GM12878 (cell line): Measurements from ENCODE around the gene FEV. TPM values are rescaled to one million over a fixed set of nuclear protein-coding genes. Genes with fewer than 3 reads are reported as not detected.

Experiments
- ATAC-seq: fragments of 200-7000 bp; cut with Tn5 transposase; 3 replicates; pipeline ENCODE4 v1.9.1; 2020; ENCODE audit warnings: mild to moderate bottlenecking, moderate library complexity
- BruUV-seq: library from RNA; stranded (reverse); fragments of 400-500 nt; replicated peaks from 2 replicates; lab custom pipeline; 2021; lab: Mats Ljungman, UMichigan
- CTCF ChIA-PET: fragments of 300-600 bp; sonication (Branson Sonifier 250); formaldehyde crosslinking; extraction: SDS; loops from one replicate; lab custom pipeline; 2021; ENCODE audit warnings: inconsistent platforms; lab: Yijun Ruan, JAX
- POLR2A ChIA-PET: fragments of 350-600 bp; formaldehyde crosslinking; extraction: SDS; loops from one replicate; lab custom pipeline; 2021; ENCODE audit warnings: inconsistent platforms; lab: Charles Lee
- RAD21 ChIA-PET: fragments of 300-600 bp; sonication (Branson Sonifier 250); formaldehyde crosslinking; loops from one replicate; lab custom pipeline; 2023; ENCODE audit warnings: antibody characterized with exemption; ENCODE audit not compliant: unreplicated experiment; lab: Charles Lee
- SMC1A ChIA-PET: fragments of 300-600 bp; sonication (Branson Sonifier 250); formaldehyde crosslinking; loops from one replicate; lab custom pipeline; 2023; ENCODE audit not compliant: unreplicated experiment, uncharacterized antibody; lab: Charles Lee
- DNase-seq: peaks from one replicate; pipeline ENCODE4 v3.0.0-alpha.2; 2011; ENCODE audit warnings: low read depth, low spot score
- FAIRE-seq: peaks from 3 replicates; lab custom pipeline; 2011; peaks lifted over from hg19 to GRCh38; lab: Jason Lieb, UNC
- H2AFZ ChIP-seq: 2 replicates; pipeline ENCODE4 v1.6.0; 2011; ENCODE audit warnings: low read depth, low read length, control low read depth; ENCODE audit not compliant: control insufficient read depth
- H3K27ac ChIP-seq: 2 replicates; pipeline ENCODE4 v1.5.1; 2011; ENCODE audit warnings: control low read depth; ENCODE audit not compliant: control insufficient read depth, insufficient read depth
- H3K27me3 ChIP-seq, 2 experiments: replicated peaks in 1 of 2; 2 replicates each; pipeline versions ENCODE4 v1.6.0 to v1.6.1; 2011; ENCODE audit warnings: low read length in 1 of 2; ENCODE audit not compliant: control insufficient read depth in 2 of 2, insufficient read depth in 2 of 2
- H3K36me3 ChIP-seq, 2 experiments: 2 replicates each; pipeline ENCODE4 v1.5.1; 2011; ENCODE audit warnings: low read length in 1 of 2; ENCODE audit not compliant: control insufficient read depth in 2 of 2, insufficient read depth in 2 of 2
- H3K4me1 ChIP-seq: 2 replicates; pipeline ENCODE4 v1.6.1; 2011; ENCODE audit warnings: mild to moderate bottlenecking, low read length, moderate library complexity, mixed read lengths; ENCODE audit not compliant: control insufficient read depth, insufficient read depth
- H3K4me2 ChIP-seq: 2 replicates; pipeline ENCODE4 v1.6.0; 2011; ENCODE audit warnings: control low read depth; ENCODE audit not compliant: control insufficient read depth, insufficient read depth
- H3K4me3 ChIP-seq: fragments of 200-600 bp; sonication (generic); 2 replicates; pipeline ENCODE4 v1.5.1; 2016
- H3K79me2 ChIP-seq: 2 replicates; pipeline ENCODE4 v1.6.0; 2011; ENCODE audit warnings: low read length; ENCODE audit not compliant: control insufficient read depth, insufficient read depth
- H3K9ac ChIP-seq: 2 replicates; pipeline ENCODE4 v1.8.0; 2011; ENCODE audit warnings: low read length, control low read depth, mixed read lengths; ENCODE audit not compliant: control insufficient read depth, insufficient read depth
- H3K9me3 ChIP-seq: replicated peaks from 3 replicates; pipeline ENCODE4 v1.5.1; 2011; ENCODE audit warnings: mild to moderate bottlenecking, low read length; ENCODE audit not compliant: control insufficient read depth, insufficient read depth
- H4K20me1 ChIP-seq: 2 replicates; pipeline ENCODE4 v1.6.0; 2011; ENCODE audit not compliant: control insufficient read depth, insufficient read depth
- BCL11A ChIP-seq: IDR thresholded peaks from 2 replicates; pipeline ENCODE4 v1.6.1; 2011; ENCODE audit warnings: low read depth, low read length
- CREM ChIP-seq: IDR thresholded peaks from 2 replicates; pipeline ENCODE4 v1.6.1; 2014; ENCODE audit warnings: antibody characterized with exemption, low read depth
- LARP7 ChIP-seq: fragments of 450-650 bp; IDR thresholded peaks from 2 replicates; pipeline ENCODE4 v1.6.1; 2017; ENCODE audit warnings: mild to moderate bottlenecking
- MLLT1 ChIP-seq: fragments of 450-650 bp; IDR thresholded peaks from 2 replicates; pipeline ENCODE4 v1.6.1; 2016; ENCODE audit warnings: mild to moderate bottlenecking
- MXI1 ChIP-seq: fragments of 150-350 bp; IDR thresholded peaks from 2 replicates; pipeline ENCODE4 v1.6.1; 2011; ENCODE audit warnings: low read depth, mild to moderate bottlenecking, inconsistent platforms, low read length, improper control_type of control experiment
- RAD51 ChIP-seq: fragments of 450-650 bp; IDR thresholded peaks from 2 replicates; pipeline ENCODE4 v1.6.1; 2016; ENCODE audit warnings: moderate library complexity, mild to moderate bottlenecking, inconsistent platforms
- RUNX3 ChIP-seq: IDR thresholded peaks from 2 replicates; pipeline ENCODE4 v1.6.1; 2012; ENCODE audit warnings: low read length, inconsistent platforms
- SMARCA5 ChIP-seq: fragments of 450-650 bp; IDR thresholded peaks from 2 replicates; pipeline ENCODE4 v1.6.1; 2017; ENCODE audit warnings: mild to moderate bottlenecking
- SPI1 ChIP-seq: IDR thresholded peaks from 2 replicates; pipeline ENCODE4 v1.6.1; 2011; ENCODE audit warnings: low read depth, mild to moderate bottlenecking, low read length, moderate library complexity, borderline replicate concordance; ENCODE audit not compliant: insufficient read depth
- SRF ChIP-seq, 2 experiments: IDR thresholded peaks; 2 replicates each; pipeline ENCODE4 v1.6.1; 2011; ENCODE audit warnings: low read depth in 2 of 2, low read length in 2 of 2, mild to moderate bottlenecking in 1 of 2, moderate library complexity in 1 of 2
- TBL1XR1 ChIP-seq: IDR thresholded peaks from 2 replicates; pipeline ENCODE4 v1.6.1; 2012; ENCODE audit warnings: low read depth, low read length, improper control_type of control experiment
- TCF12 ChIP-seq: IDR thresholded peaks from 2 replicates; pipeline ENCODE4 v1.6.1; 2011; ENCODE audit warnings: low read depth, mild to moderate bottlenecking, low read length
- WRNIP1 ChIP-seq: IDR thresholded peaks from 2 replicates; pipeline ENCODE4 v1.6.1; 2011; ENCODE audit warnings: low read depth, low read length, improper control_type of control experiment, borderline replicate concordance
- ZBED1 ChIP-seq: IDR thresholded peaks from 2 replicates; pipeline ENCODE4 v1.6.1; 2016; ENCODE audit warnings: borderline replicate concordance
- ZNF384 ChIP-seq: IDR thresholded peaks from 2 replicates; pipeline ENCODE4 v1.6.1; 2012; ENCODE audit warnings: low read depth, mild to moderate bottlenecking, low read length, improper control_type of control experiment, borderline replicate concordance
- ZZZ3 ChIP-seq: IDR thresholded peaks from 2 replicates; pipeline ENCODE4 v1.6.1; 2011; ENCODE audit warnings: low read depth; ENCODE audit not compliant: control insufficient read depth, insufficient read length
- WGBS: methylation state at CpG from one replicate; pipeline ENCODE4 v1.1.6; 2016; ENCODE audit warnings: low lambda C conversion rate; ENCODE audit not compliant: insufficient replicate concordance, insufficient coverage; ENCODE audit errors: missing lambda C conversion rate; 5-methylcytosine and 5-hydroxymethylcytosine counted together
- in situ Hi-C: fragments of 300-500 bp; cut with MboI; formaldehyde crosslinking; loops from 9 replicates; pipeline ENCODE4 v1.14.3; 2018; ENCODE audit warnings: mixed read lengths
- intact Hi-C: fragments of 100-400 bp; cut with micrococcal nuclease; formaldehyde crosslinking; loops from one replicate; pipeline ENCODE4 v1.14.2; 2022; ENCODE audit not compliant: unreplicated experiment
- polyA plus RNA-seq, 11 experiments: library from polyadenylated mRNA; depleted of rRNA in 4 of 11; unstranded in 6 of 11; stranded (reverse) in 5 of 11; fragments of >200 nt; fragmentation: Nextera tagmentation in 4 of 11; fragmentation: Illumina TruSeq in 1 of 11; extraction: Ambion mirVana in 4 of 11; extraction: Trizol in 1 of 11; gene quantifications; 1 replicate in 1 of 11; 2 replicates in 10 of 11; pipeline versions ENCODE4 v1.2.1 to v1.2.3, GENCODE V29; 2011 to 2016; ENCODE audit warnings: inconsistent platforms in 2 of 11, missing spikeins in 2 of 11, low read depth in 1 of 11
- total RNA-seq, 4 experiments: library from RNA; depleted of rRNA in 3 of 4; stranded (reverse); fragments of >200 nt in 3 of 4; fragmentation: Illumina TruSeq in 1 of 4; extraction: Trizol in 1 of 4; gene quantifications; 2 replicates each; pipeline versions ENCODE4 v1.2.1 to v1.2.3, GENCODE V29; 2013 to 2021
- TF ChIP-seq, protein P1 (sequence below): IDR thresholded peaks from 2 replicates; pipeline ENCODE4 v1.6.1; 2012; ENCODE audit warnings: low read depth, low read length, improper control_type of control experiment
- TF ChIP-seq, protein P2 (sequence below): fragments of 450-650 bp; IDR thresholded peaks from 2 replicates; pipeline ENCODE4 v1.6.1; 2016; ENCODE audit warnings: mild to moderate bottlenecking

FEV gene
- total and polyA plus RNA-seq, 10 of the 15 experiments (the other 5 are each of a cell fraction or from before 2014, with no cell fraction given), result not detected

GRCh38 chr2:218944759-218945404 lies 40.1 kb downstream of the FEV start:
- in situ Hi-C loops, result no loop called here
- TF ChIP-seq, protein P1, sequence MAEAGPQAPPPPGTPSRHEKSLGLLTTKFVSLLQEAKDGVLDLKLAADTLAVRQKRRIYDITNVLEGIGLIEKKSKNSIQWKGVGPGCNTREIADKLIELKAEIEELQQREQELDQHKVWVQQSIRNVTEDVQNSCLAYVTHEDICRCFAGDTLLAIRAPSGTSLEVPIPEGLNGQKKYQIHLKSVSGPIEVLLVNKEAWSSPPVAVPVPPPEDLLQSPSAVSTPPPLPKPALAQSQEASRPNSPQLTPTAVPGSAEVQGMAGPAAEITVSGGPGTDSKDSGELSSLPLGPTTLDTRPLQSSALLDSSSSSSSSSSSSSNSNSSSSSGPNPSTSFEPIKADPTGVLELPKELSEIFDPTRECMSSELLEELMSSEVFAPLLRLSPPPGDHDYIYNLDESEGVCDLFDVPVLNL, result no peak
- TF ChIP-seq ZNF384, result no peak
- TF ChIP-seq CREM, result no peak
- no peak for TF ChIP-seq TCF12
- no peak for TF ChIP-seq BCL11A
- no peak for TF ChIP-seq MLLT1
- no peak for TF ChIP-seq MXI1
- no peak for TF ChIP-seq RUNX3
- TF ChIP-seq TBL1XR1, result no peak
- TF ChIP-seq, protein P2, sequence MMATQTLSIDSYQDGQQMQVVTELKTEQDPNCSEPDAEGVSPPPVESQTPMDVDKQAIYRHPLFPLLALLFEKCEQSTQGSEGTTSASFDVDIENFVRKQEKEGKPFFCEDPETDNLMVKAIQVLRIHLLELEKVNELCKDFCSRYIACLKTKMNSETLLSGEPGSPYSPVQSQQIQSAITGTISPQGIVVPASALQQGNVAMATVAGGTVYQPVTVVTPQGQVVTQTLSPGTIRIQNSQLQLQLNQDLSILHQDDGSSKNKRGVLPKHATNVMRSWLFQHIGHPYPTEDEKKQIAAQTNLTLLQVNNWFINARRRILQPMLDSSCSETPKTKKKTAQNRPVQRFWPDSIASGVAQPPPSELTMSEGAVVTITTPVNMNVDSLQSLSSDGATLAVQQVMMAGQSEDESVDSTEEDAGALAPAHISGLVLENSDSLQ, result no peak
- TF ChIP-seq SMARCA5, result no peak
- no peak for TF ChIP-seq LARP7
- no peak for TF ChIP-seq WRNIP1
- no peak for TF ChIP-seq SPI1
- no peak for TF ChIP-seq RAD51
- no peak for TF ChIP-seq SRF (IDR thresholded peaks at IDR 0.05; ENCODE audit: low read depth in 2 of 2, low read length in 2 of 2)
- no peak for TF ChIP-seq ZZZ3
- TF ChIP-seq ZBED1, result no peak
- TF ChIP-seq, all 136 proteins: peak for 0
- ChIA-PET POLR2A (no interaction called here), RAD21 (no interaction called here), SMC1A (interaction anchor here (1.1 kb wide), 1 partner anchor 68 kb away, joined by 4 read pairs; no protein-coding TSS in a partner anchor), CTCF (interaction anchor here (0.7 to 2.1 kb wide), 2 partner anchors 8 to 331 kb away, joined by 3 to 8 read pairs; no protein-coding TSS in a partner anchor)
- Histone ChIP-seq H4K20me1 (no peaks in the 10 kb centered on the region), H3K27ac (no peak overlapping the region), H3K9ac (no peak overlapping the region), H3K27me3 (peaks cover 0 to 2% of the 10 kb centered on the region in 2 experiments; a peak in 2 of 4 replicates), H3K4me3 (no peak overlapping the region), H3K4me2 (no peak overlapping the region), H3K9me3 (no peaks in the 10 kb centered on the region), H2AFZ (no peak overlapping the region), H3K36me3 (no peaks in the 10 kb centered on the region), H3K4me1 (no peaks in the 10 kb centered on the region), H3K79me2 (no peaks in the 10 kb centered on the region)
- FAIRE-seq (no peak), ATAC-seq (no peak), DNase-seq (no peak)
- no TSS peak for BruUV-seq
- 8% methylated on average over 1 of the region's 1 CpG for WGBS
- intact Hi-C loops, result no loop called here
